HCT116 (cell line): ENCODE results near the gene IL1RAPL2.

ENCODE experiments used
- CEBPB ChIP-seq: IDR thresholded peaks from 2 replicates; pipeline ENCODE4 v1.6.1; 2012; ENCODE audit warnings: low read depth
- CTCF ChIP-seq, 3 experiments: fragments of 200-600 bp in 1 of 3; sonication (generic) in 1 of 3; IDR thresholded peaks in 2 of 3; conservative IDR thresholded peaks in 1 of 3; 2 replicates each; pipeline ENCODE4 v1.5.1; 2012 to 2017; ENCODE audit warnings: low read depth in 2 of 3, low read length in 2 of 3, antibody characterized with exemption in 1 of 3, borderline replicate concordance in 1 of 3, control low read depth in 1 of 3, mild to moderate bottlenecking in 1 of 3, mixed read lengths in 1 of 3, mixed run types in 1 of 3, moderate library complexity in 1 of 3; ENCODE audit not compliant: insufficient read depth in 1 of 3
- POLR2A ChIP-seq: IDR thresholded peaks from 2 replicates; pipeline ENCODE4 v1.7.0; 2011; ENCODE audit warnings: borderline replicate concordance; ENCODE audit not compliant: insufficient read depth, insufficient read length; ENCODE audit errors: extremely low read depth
- POLR2AphosphoS5 ChIP-seq: IDR thresholded peaks from 2 replicates; pipeline ENCODE4 v1.6.1; 2011; ENCODE audit warnings: mild to moderate bottlenecking, low read depth, low read length, moderate library complexity
- REST ChIP-seq: IDR thresholded peaks from 2 replicates; pipeline ENCODE4 v1.6.1; 2012; ENCODE audit warnings: low read depth
- SIN3A ChIP-seq: IDR thresholded peaks from 2 replicates; pipeline ENCODE4 v1.6.1; 2012; ENCODE audit warnings: low read depth
- SRF ChIP-seq: IDR thresholded peaks from 2 replicates; pipeline ENCODE4 v1.6.1; 2012; ENCODE audit warnings: low read depth

GRCh38 chrX:105121186-105121585 is 555.2 kb downstream of the IL1RAPL2 start:
- TF ChIP-seq CTCF (IDR thresholded peaks at IDR 0.05 in 2 of 3, conservative IDR thresholded peaks at IDR 0.05 in 1 of 3; ENCODE audit: borderline replicate concordance in 1 of 3, insufficient read depth in 1 of 3, low read depth in 2 of 3, low read length in 2 of 3) (no peak), POLR2A (no peak), POLR2AphosphoS5 (no peak), CEBPB (no peak), SRF (no peak), REST (no peak), SIN3A (no peak)
